GM12878 (cell line): ENCODE results near the gene TCF7L2. TPM values are rescaled to one million over a fixed set of nuclear protein-coding genes. Genes with fewer than 3 reads are reported as not detected.

Source experiments
- ATAC-seq: fragments of 200-7000 bp; cut with Tn5 transposase; 3 replicates; pipeline ENCODE4 v1.9.1; 2020; ENCODE audit warnings: mild to moderate bottlenecking, moderate library complexity
- BruUV-seq: library from RNA; stranded (reverse); fragments of 400-500 nt; replicated peaks from 2 replicates; lab custom pipeline; 2021; lab: Mats Ljungman, UMichigan
- CTCF ChIA-PET: fragments of 300-600 bp; sonication (Branson Sonifier 250); formaldehyde crosslinking; extraction: SDS; loops from one replicate; lab custom pipeline; 2021; ENCODE audit warnings: inconsistent platforms; lab: Yijun Ruan, JAX
- POLR2A ChIA-PET: fragments of 350-600 bp; formaldehyde crosslinking; extraction: SDS; loops from one replicate; lab custom pipeline; 2021; ENCODE audit warnings: inconsistent platforms; lab: Charles Lee
- RAD21 ChIA-PET: fragments of 300-600 bp; sonication (Branson Sonifier 250); formaldehyde crosslinking; loops from one replicate; lab custom pipeline; 2023; ENCODE audit warnings: antibody characterized with exemption; ENCODE audit not compliant: unreplicated experiment; lab: Charles Lee
- SMC1A ChIA-PET: fragments of 300-600 bp; sonication (Branson Sonifier 250); formaldehyde crosslinking; loops from one replicate; lab custom pipeline; 2023; ENCODE audit not compliant: unreplicated experiment, uncharacterized antibody; lab: Charles Lee
- DNase-seq: peaks from one replicate; pipeline ENCODE4 v3.0.0-alpha.2; 2011; ENCODE audit warnings: low read depth, low spot score
- FAIRE-seq: peaks from 3 replicates; lab custom pipeline; 2011; peaks lifted over from hg19 to GRCh38; lab: Jason Lieb, UNC
- H2AFZ ChIP-seq: 2 replicates; pipeline ENCODE4 v1.6.0; 2011; ENCODE audit warnings: low read depth, low read length, control low read depth; ENCODE audit not compliant: control insufficient read depth
- H3K27ac ChIP-seq: 2 replicates; pipeline ENCODE4 v1.5.1; 2011; ENCODE audit warnings: control low read depth; ENCODE audit not compliant: control insufficient read depth, insufficient read depth
- H3K27me3 ChIP-seq, 2 experiments: replicated peaks in 1 of 2; 2 replicates each; pipeline versions ENCODE4 v1.6.0 to v1.6.1; 2011; ENCODE audit warnings: low read length in 1 of 2; ENCODE audit not compliant: control insufficient read depth in 2 of 2, insufficient read depth in 2 of 2
- H3K36me3 ChIP-seq, 2 experiments: 2 replicates each; pipeline ENCODE4 v1.5.1; 2011; ENCODE audit warnings: low read length in 1 of 2; ENCODE audit not compliant: control insufficient read depth in 2 of 2, insufficient read depth in 2 of 2
- H3K4me1 ChIP-seq: 2 replicates; pipeline ENCODE4 v1.6.1; 2011; ENCODE audit warnings: mild to moderate bottlenecking, low read length, moderate library complexity, mixed read lengths; ENCODE audit not compliant: control insufficient read depth, insufficient read depth
- H3K4me2 ChIP-seq: 2 replicates; pipeline ENCODE4 v1.6.0; 2011; ENCODE audit warnings: control low read depth; ENCODE audit not compliant: control insufficient read depth, insufficient read depth
- H3K4me3 ChIP-seq: fragments of 200-600 bp; sonication (generic); 2 replicates; pipeline ENCODE4 v1.5.1; 2016
- H3K79me2 ChIP-seq: 2 replicates; pipeline ENCODE4 v1.6.0; 2011; ENCODE audit warnings: low read length; ENCODE audit not compliant: control insufficient read depth, insufficient read depth
- H3K9ac ChIP-seq: 2 replicates; pipeline ENCODE4 v1.8.0; 2011; ENCODE audit warnings: low read length, control low read depth, mixed read lengths; ENCODE audit not compliant: control insufficient read depth, insufficient read depth
- H3K9me3 ChIP-seq: replicated peaks from 3 replicates; pipeline ENCODE4 v1.5.1; 2011; ENCODE audit warnings: mild to moderate bottlenecking, low read length; ENCODE audit not compliant: control insufficient read depth, insufficient read depth
- H4K20me1 ChIP-seq: 2 replicates; pipeline ENCODE4 v1.6.0; 2011; ENCODE audit not compliant: control insufficient read depth, insufficient read depth
- CBFB ChIP-seq: IDR thresholded peaks from 2 replicates; pipeline ENCODE4 v1.6.1; 2016; ENCODE audit warnings: antibody characterized with exemption, low read depth
- CREM ChIP-seq: IDR thresholded peaks from 2 replicates; pipeline ENCODE4 v1.6.1; 2014; ENCODE audit warnings: antibody characterized with exemption, low read depth
- CTCF ChIP-seq, 3 experiments: IDR thresholded peaks in 2 of 3; conservative IDR thresholded peaks in 1 of 3; 2 replicates each; pipeline ENCODE4 v1.5.1; 2011; ENCODE audit warnings: low read depth in 3 of 3, low read length in 3 of 3, mild to moderate bottlenecking in 3 of 3, control low read depth in 2 of 3, moderate library complexity in 2 of 3, inconsistent platforms in 1 of 3, mixed read lengths in 1 of 3; ENCODE audit not compliant: control insufficient read depth in 2 of 3, insufficient read depth in 1 of 3; ENCODE audit errors: extremely low read depth in 1 of 3
- ELK1 ChIP-seq: IDR thresholded peaks from 2 replicates; pipeline ENCODE4 v1.6.1; 2012; ENCODE audit warnings: low read depth, low read length, improper control_type of control experiment
- EZH2 ChIP-seq: IDR thresholded peaks from 2 replicates; pipeline ENCODE4 v1.6.1; 2012; ENCODE audit warnings: low read depth, mild to moderate bottlenecking, control low read depth, inconsistent platforms, low read length, borderline replicate concordance; ENCODE audit not compliant: control insufficient read depth
- HDAC6 ChIP-seq: fragments of 200-600 bp; sonication (generic); IDR thresholded peaks from one replicate; pipeline ENCODE4 v1.8.0; 2017; ENCODE audit warnings: antibody characterized with exemption; ENCODE audit not compliant: unreplicated experiment
- JUND ChIP-seq: IDR thresholded peaks from 2 replicates; pipeline ENCODE4 v1.6.1; 2012; ENCODE audit warnings: low read depth, mild to moderate bottlenecking, low read length, improper control_type of control experiment, moderate library complexity
- MXI1 ChIP-seq: fragments of 150-350 bp; IDR thresholded peaks from 2 replicates; pipeline ENCODE4 v1.6.1; 2011; ENCODE audit warnings: low read depth, mild to moderate bottlenecking, inconsistent platforms, low read length, improper control_type of control experiment
- POLR2A ChIP-seq: IDR thresholded peaks from 2 replicates; pipeline ENCODE4 v1.6.1; 2011; ENCODE audit warnings: low read depth, mild to moderate bottlenecking, low read length
- RAD51 ChIP-seq: fragments of 450-650 bp; IDR thresholded peaks from 2 replicates; pipeline ENCODE4 v1.6.1; 2016; ENCODE audit warnings: moderate library complexity, mild to moderate bottlenecking, inconsistent platforms
- RELA ChIP-seq: fragments of 450-650 bp; IDR thresholded peaks from 2 replicates; pipeline ENCODE4 v1.8.0; 2014; ENCODE audit warnings: borderline replicate concordance; ENCODE audit not compliant: partially characterized antibody
- SIN3A ChIP-seq: IDR thresholded peaks from 2 replicates; pipeline ENCODE4 v1.6.1; 2012; ENCODE audit warnings: low read depth, low read length, improper control_type of control experiment
- STAT1 ChIP-seq: fragments of 450-650 bp; conservative IDR thresholded peaks from 2 replicates; pipeline ENCODE4 v1.6.1; 2014; ENCODE audit warnings: antibody characterized with exemption, mild to moderate bottlenecking
- ZNF274 ChIP-seq: IDR thresholded peaks from one replicate; pipeline ENCODE4 v1.8.0; 2011; ENCODE audit not compliant: insufficient read length, insufficient read depth
- ZSCAN29 ChIP-seq: fragments of 450-650 bp; IDR thresholded peaks from 2 replicates; pipeline ENCODE4 v1.6.1; 2017; ENCODE audit warnings: mild to moderate bottlenecking, moderate library complexity
- WGBS: methylation state at CpG from one replicate; pipeline ENCODE4 v1.1.6; 2016; ENCODE audit warnings: low lambda C conversion rate; ENCODE audit not compliant: insufficient replicate concordance, insufficient coverage; ENCODE audit errors: missing lambda C conversion rate; 5-methylcytosine and 5-hydroxymethylcytosine counted together
- in situ Hi-C: fragments of 300-500 bp; cut with MboI; formaldehyde crosslinking; loops from 9 replicates; pipeline ENCODE4 v1.14.3; 2018; ENCODE audit warnings: mixed read lengths
- intact Hi-C: fragments of 100-400 bp; cut with micrococcal nuclease; formaldehyde crosslinking; loops from one replicate; pipeline ENCODE4 v1.14.2; 2022; ENCODE audit not compliant: unreplicated experiment
- polyA plus RNA-seq, 11 experiments: library from polyadenylated mRNA; depleted of rRNA in 4 of 11; unstranded in 6 of 11; stranded (reverse) in 5 of 11; fragments of >200 nt; fragmentation: Nextera tagmentation in 4 of 11; fragmentation: Illumina TruSeq in 1 of 11; extraction: Ambion mirVana in 4 of 11; extraction: Trizol in 1 of 11; gene quantifications; 1 replicate in 1 of 11; 2 replicates in 10 of 11; pipeline versions ENCODE4 v1.2.1 to v1.2.3, GENCODE V29; 2011 to 2016; ENCODE audit warnings: inconsistent platforms in 2 of 11, missing spikeins in 2 of 11, low read depth in 1 of 11
- total RNA-seq, 4 experiments: library from RNA; depleted of rRNA in 3 of 4; stranded (reverse); fragments of >200 nt in 3 of 4; fragmentation: Illumina TruSeq in 1 of 4; extraction: Trizol in 1 of 4; gene quantifications; 2 replicates each; pipeline versions ENCODE4 v1.2.1 to v1.2.3, GENCODE V29; 2013 to 2021
- TF ChIP-seq, protein P1 (sequence below): fragments of 450-650 bp; IDR thresholded peaks from 2 replicates; pipeline ENCODE4 v1.6.1; 2017; ENCODE audit warnings: mild to moderate bottlenecking

The TCF7L2 gene
- total and polyA plus RNA-seq, 10 of the 15 experiments (the other 5 are each of a cell fraction or from before 2014, with no cell fraction given): 0.02 to 1.1 (median 0.35) TPM; not detected in 4

- H3K4me1 ChIP-seq: no peaks in the 10 kb centered on the region
- SMC1A ChIA-PET: no interaction called here
- H3K4me3 ChIP-seq: no peak overlapping the region
- FAIRE-seq (no peak), DNase-seq (no peak), ATAC-seq (no peak)
- no TSS peak for BruUV-seq
- no peaks in the 10 kb centered on the region for H4K20me1 ChIP-seq
- H3K36me3 ChIP-seq: no peaks in the 10 kb centered on the region
- no peak overlapping the region for H3K4me2 ChIP-seq
- 0% methylated on average over 1 of the region's 1 CpG for WGBS
- in situ Hi-C loops: no loop called here
- no peak overlapping the region for H3K9ac ChIP-seq
- H3K9me3 ChIP-seq: no peaks in the 10 kb centered on the region
- no peaks in the 10 kb centered on the region for H3K79me2 ChIP-seq
- POLR2A ChIA-PET: no interaction called here
- peaks cover 0 to 3% of the 10 kb centered on the region in 2 experiments; a peak in 1 of 4 replicates for H3K27me3 ChIP-seq
- H3K27ac ChIP-seq: no peak overlapping the region
- RAD21 ChIA-PET: no interaction called here
- H2AFZ ChIP-seq: no peak overlapping the region
- CTCF ChIA-PET: no interaction called here
- intact Hi-C loops: loop anchor here (10.0 kb wide), 1 partner anchor 331 kb away; no protein-coding TSS in a partner anchor
- TF ChIP-seq RELA (no peak), CTCF (IDR thresholded peaks at IDR 0.05 in 2 of 3, conservative IDR thresholded peaks at IDR 0.05 in 1 of 3; ENCODE audit: control insufficient read depth in 2 of 3, extremely low read depth in 1 of 3, insufficient read depth in 1 of 3, low read depth in 3 of 3, low read length in 3 of 3) (no peak), RAD51 (no peak), ELK1 (no peak), HDAC6 (no peak), JUND (no peak), POLR2A (no peak), MXI1 (no peak), ZNF274 (no peak), EZH2 (no peak), CBFB (no peak), SIN3A (no peak), STAT1 (no peak), ZSCAN29 (no peak), CREM (no peak)
- TF ChIP-seq, protein P1, sequence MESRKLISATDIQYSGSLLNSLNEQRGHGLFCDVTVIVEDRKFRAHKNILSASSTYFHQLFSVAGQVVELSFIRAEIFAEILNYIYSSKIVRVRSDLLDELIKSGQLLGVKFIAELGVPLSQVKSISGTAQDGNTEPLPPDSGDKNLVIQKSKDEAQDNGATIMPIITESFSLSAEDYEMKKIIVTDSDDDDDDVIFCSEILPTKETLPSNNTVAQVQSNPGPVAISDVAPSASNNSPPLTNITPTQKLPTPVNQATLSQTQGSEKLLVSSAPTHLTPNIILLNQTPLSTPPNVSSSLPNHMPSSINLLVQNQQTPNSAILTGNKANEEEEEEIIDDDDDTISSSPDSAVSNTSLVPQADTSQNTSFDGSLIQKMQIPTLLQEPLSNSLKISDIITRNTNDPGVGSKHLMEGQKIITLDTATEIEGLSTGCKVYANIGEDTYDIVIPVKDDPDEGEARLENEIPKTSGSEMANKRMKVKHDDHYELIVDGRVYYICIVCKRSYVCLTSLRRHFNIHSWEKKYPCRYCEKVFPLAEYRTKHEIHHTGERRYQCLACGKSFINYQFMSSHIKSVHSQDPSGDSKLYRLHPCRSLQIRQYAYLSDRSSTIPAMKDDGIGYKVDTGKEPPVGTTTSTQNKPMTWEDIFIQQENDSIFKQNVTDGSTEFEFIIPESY: no peak
These were observed 105.4 kb downstream of the TCF7L2 start for GRCh38 chr10:113055458-113055857.
